Erythroblast (primary cell): Measurements from ENCODE around the gene ITPR2.

Experiments used
- GATA1 ChIP-seq: IDR thresholded peaks from 2 replicates; pipeline ENCODE4 v1.6.1; 2011; ENCODE audit warnings: low read depth, mild to moderate bottlenecking, control low read depth, low read length, moderate library complexity
- POLR2A ChIP-seq: IDR thresholded peaks from 2 replicates; pipeline ENCODE4 v1.6.1; 2011; ENCODE audit warnings: mild to moderate bottlenecking, low read length

GRCh38 chr12:26347300-26347699 is 485.7 kb downstream of the ITPR2 start:
- TF ChIP-seq POLR2A (no peak), GATA1 (no peak)
